Right atrium auricular region (tissue), 2 donors: Measurements from ENCODE around the gene PLEKHO2. TPM values are rescaled to one million over a fixed set of nuclear protein-coding genes. Genes with fewer than 3 reads are reported as not detected.

ENCODE experiments used
- DNase-seq: peaks from one replicate; pipeline ENCODE4 v3.0.0-alpha.2; 2019; ENCODE audit warnings: low spot score
- H3K27ac ChIP-seq, 2 donors: fragments of 200-600 bp; sonication (generic); 1 replicate in 1 of 2; 2 replicates in 1 of 2; pipeline ENCODE4 v1.5.1; 2016 to 2019
- H3K27me3 ChIP-seq, 2 donors: fragments of 200-600 bp; sonication (generic); one replicate each; pipeline versions ENCODE4 v1.5.1 to v1.6.0; 2017 to 2019
- H3K36me3 ChIP-seq: fragments of 200-600 bp; sonication (generic); one replicate; pipeline ENCODE4 v1.5.1; 2016
- H3K4me1 ChIP-seq, 2 donors: fragments of 200-600 bp; sonication (generic); one replicate each; pipeline versions ENCODE4 v1.5.1 to v1.6.0; 2017 to 2019
- H3K4me3 ChIP-seq, 2 donors: fragments of 200-600 bp; sonication (generic); 1 replicate in 1 of 2; 2 replicates in 1 of 2; pipeline ENCODE4 v1.5.1; 2017 to 2019; ENCODE audit warnings: mild to moderate bottlenecking in 1 of 2, moderate library complexity in 1 of 2
- H3K9me3 ChIP-seq, 2 donors: fragments of 200-600 bp; sonication (generic); one replicate each; pipeline ENCODE4 v1.5.1; 2019
- total RNA-seq, 2 donors: library from RNA; depleted of rRNA; stranded (reverse); fragments of >200 nt; gene quantifications; one replicate each; pipeline ENCODE4 v1.1.0, GENCODE V29; 2016
- TF ChIP-seq, protein P1 (sequence below), 2 donors: fragments of 200-600 bp; sonication (generic); IDR thresholded peaks; one replicate each; pipeline ENCODE4 v1.5.1; 2019; ENCODE audit warnings: antibody characterized with exemption in 2 of 2

The PLEKHO2 gene
- total RNA-seq, 2 donors from 2014 or later, result 6.3 to 19.4 TPM

DNA sequence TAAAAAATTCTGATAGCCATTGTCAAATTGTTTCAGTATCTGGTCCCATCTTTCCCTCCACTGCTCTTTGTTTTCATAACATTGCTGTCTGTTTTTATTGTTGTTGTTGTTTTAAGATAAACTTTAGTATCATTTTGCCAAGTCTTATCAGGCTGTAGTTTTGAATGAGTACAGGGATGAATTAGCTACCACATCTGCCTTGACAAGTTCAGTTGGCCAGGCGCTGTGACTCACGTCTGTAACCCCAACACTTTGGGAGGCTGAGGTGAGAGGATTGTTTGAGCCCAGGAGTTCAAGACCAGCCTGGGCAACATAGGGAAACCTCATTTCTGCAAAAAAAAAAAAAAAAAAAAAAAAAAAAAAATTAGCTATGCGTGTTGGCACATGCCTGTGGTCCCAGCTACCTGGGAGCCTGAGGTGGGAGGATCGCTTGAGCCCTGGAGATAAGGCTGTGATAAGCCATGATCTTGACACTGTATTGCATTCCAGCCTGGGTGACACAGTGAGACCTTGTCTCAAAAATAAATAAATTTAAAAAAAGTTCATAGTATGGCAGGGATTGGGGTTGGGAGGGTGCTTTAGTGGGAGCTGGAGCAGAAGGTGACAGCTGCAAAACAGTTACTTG lies 61.7 kb downstream of the PLEKHO2 start:
- DNase-seq, result no peak
- Histone ChIP-seq H3K27ac (no peak overlapping the region), H3K36me3 (no peaks in the 10 kb centered on the region)

DNA sequence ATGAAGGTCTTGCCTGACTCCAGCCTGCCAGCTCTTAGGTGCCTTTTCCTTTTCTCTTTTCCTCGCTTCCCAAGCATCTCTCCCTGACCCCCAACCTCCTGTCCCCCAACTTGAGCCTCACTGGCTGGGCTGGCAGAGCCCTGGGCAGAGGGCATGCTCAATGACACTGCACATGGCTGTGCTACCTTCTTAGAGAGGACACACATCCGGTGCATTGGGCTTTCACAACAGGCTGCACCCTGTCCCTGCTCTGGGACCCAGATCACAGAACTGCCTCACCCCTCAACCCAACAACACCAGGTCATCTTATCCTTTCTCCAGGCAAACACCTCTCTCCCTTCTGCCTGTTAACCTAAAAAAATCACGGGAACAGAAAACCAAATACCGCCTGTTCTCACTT lies 62.5 kb downstream of the PLEKHO2 start:
- no peaks in the 10 kb centered on the region for H3K36me3 ChIP-seq
- DNase-seq, result no peak
- peaks cover 0 to 7% of the 10 kb centered on the region in 2 donors for H3K4me1 ChIP-seq
- no peak overlapping the region for H3K4me3 ChIP-seq
- H3K9me3 ChIP-seq, result peaks cover 7 to 15% of the 10 kb centered on the region in 2 donors
- H3K27me3 ChIP-seq, result no peaks in the 10 kb centered on the region
- no peak overlapping the region for H3K27ac ChIP-seq
- TF ChIP-seq, protein P1, sequence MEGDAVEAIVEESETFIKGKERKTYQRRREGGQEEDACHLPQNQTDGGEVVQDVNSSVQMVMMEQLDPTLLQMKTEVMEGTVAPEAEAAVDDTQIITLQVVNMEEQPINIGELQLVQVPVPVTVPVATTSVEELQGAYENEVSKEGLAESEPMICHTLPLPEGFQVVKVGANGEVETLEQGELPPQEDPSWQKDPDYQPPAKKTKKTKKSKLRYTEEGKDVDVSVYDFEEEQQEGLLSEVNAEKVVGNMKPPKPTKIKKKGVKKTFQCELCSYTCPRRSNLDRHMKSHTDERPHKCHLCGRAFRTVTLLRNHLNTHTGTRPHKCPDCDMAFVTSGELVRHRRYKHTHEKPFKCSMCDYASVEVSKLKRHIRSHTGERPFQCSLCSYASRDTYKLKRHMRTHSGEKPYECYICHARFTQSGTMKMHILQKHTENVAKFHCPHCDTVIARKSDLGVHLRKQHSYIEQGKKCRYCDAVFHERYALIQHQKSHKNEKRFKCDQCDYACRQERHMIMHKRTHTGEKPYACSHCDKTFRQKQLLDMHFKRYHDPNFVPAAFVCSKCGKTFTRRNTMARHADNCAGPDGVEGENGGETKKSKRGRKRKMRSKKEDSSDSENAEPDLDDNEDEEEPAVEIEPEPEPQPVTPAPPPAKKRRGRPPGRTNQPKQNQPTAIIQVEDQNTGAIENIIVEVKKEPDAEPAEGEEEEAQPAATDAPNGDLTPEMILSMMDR (IDR thresholded peaks at IDR 0.05), result no peak

More for the DNA sequence above, 61.7 kb downstream of the PLEKHO2 start:
- peaks cover 0 to 9% of the 10 kb centered on the region in 2 donors for H3K4me1 ChIP-seq
- peaks cover 7 to 15% of the 10 kb centered on the region in 2 donors for H3K9me3 ChIP-seq
- TF ChIP-seq, protein P1 (IDR thresholded peaks at IDR 0.05), result no peak
- H3K27me3 ChIP-seq, result no peaks in the 10 kb centered on the region
- no peak overlapping the region for H3K4me3 ChIP-seq

DNA sequence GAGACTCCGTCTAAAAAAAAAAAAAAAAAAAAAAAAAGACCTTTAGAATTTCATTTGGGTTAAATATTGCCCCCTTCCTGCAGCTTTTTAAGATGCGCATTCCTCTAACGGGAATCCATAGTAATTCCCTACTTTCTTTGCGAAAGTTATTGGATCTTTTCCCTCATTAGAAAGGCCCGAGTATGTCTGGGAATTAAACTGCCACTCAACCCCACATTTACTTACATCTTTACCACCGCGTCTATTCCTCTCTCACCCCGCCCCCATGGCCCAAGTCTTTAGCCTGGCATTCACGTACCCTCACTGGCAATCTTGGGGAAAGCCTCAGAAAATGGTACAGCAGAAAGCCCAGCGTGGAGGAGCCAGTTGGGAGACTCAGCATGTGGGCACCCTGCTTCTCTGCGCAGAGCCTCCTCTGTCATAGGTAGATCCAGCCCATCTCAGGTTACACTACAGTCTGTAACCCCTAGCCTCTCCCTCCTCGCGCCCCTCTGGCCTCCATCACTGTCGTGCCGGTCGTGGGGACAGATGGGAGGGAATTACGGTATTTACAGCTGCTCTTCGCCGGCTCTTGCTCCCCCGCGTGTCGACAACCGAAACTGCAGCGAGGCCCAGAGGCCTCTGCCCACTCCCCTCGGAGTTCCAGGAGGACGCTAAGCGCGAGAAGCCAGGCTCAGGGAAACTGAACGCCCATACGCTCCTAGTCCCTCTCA lies 63.6 kb downstream of the PLEKHO2 start:
- H3K4me3 ChIP-seq, result peak overlapping the region; percentile 14 to 38
- no peaks in the 10 kb centered on the region for H3K27me3 ChIP-seq
- peaks cover 7 to 15% of the 10 kb centered on the region in 2 donors for H3K9me3 ChIP-seq
- no peaks in the 10 kb centered on the region for H3K36me3 ChIP-seq
- peak; percentile 76 for DNase-seq
- TF ChIP-seq, protein P1 (IDR thresholded peaks at IDR 0.05), result peak; percentile 93 to 96
- peak overlapping the region; percentile 17 to 56 for H3K27ac ChIP-seq
- H3K4me1 ChIP-seq, result peaks cover 0 to 7% of the 10 kb centered on the region in 2 donors

DNA sequence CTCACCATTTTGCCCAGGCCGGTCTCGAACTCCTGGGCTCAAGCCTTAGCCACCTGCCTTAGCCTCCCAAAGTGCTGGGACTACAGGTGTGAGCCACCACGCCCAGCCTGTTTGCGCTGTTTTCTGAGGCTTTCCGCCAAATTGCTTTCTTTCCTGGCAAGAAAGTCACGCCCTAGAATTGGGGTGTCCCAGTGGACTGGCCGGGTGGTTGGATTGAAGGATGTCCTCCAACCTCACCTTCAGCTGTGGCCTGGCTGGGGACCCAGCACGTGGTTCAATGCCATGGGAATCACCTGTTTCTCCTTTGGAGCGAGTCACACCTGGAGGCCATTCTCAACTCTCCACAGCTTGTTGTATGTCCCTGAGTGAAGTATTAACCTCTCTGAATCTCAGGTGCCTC lies 64.2 kb downstream of the PLEKHO2 start:
- Histone ChIP-seq H3K4me3 (no peak overlapping the region), H3K27ac (no peak overlapping the region), H3K36me3 (no peaks in the 10 kb centered on the region), H3K4me1 (peaks cover 0 to 10% of the 10 kb centered on the region in 2 donors), H3K27me3 (no peaks in the 10 kb centered on the region), H3K9me3 (peaks cover 6 to 10% of the 10 kb centered on the region in 2 donors)
- DNase-seq, result no peak
- TF ChIP-seq, protein P1 (IDR thresholded peaks at IDR 0.05), result no peak

DNA sequence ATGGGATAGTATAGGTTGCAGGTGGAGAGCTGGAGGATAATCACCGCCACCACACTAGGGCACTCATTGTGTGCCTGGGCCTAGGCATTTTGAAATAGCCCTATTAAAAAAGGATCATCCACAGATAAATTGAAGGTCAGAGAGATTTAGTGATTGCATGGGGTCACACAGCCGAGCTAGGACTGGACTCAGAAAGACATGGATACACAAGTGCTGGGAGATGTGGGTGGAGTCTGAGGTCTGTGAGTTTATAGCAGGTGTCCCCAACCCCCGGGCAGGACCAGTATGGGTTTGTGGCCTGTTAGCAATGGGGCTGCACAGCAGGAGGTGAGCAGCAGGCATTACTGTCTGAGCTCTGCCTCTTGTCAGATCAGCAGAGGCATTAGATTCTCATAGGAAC lies 64.7 kb downstream of the PLEKHO2 start:
- TF ChIP-seq, protein P1 (IDR thresholded peaks at IDR 0.05), result no peak
- no peak for DNase-seq
- peaks cover 0 to 14% of the 10 kb centered on the region in 2 donors for H3K4me1 ChIP-seq

More for the DNA sequence above, 64.7 kb downstream of the PLEKHO2 start:
- H3K4me3 ChIP-seq, result no peak overlapping the region
- H3K9me3 ChIP-seq, result peaks cover 1 to 5% of the 10 kb centered on the region in 2 donors
- H3K36me3 ChIP-seq, result no peaks in the 10 kb centered on the region
- no peak overlapping the region for H3K27ac ChIP-seq
- no peaks in the 10 kb centered on the region for H3K27me3 ChIP-seq
